ENCODE measurements around the gene CRY2. TPM values are rescaled to one million over a fixed set of nuclear protein-coding genes. Genes with fewer than 3 reads are reported as not detected.

CRY2 gene
- total and polyA plus RNA-seq, 2 of the 8 experiments (the other 6 are each of a cell fraction or from before 2014, with no cell fraction given), result 8.0 to 9.4 TPM

- H2BK120ac ChIP-seq (replicated peaks; ENCODE audit: low read depth, low read length), result no peak overlapping the region
- H3K36me3 ChIP-seq (ENCODE audit: control insufficient read depth in 2 of 4, insufficient read depth in 4 of 4, low read length in 3 of 4), result peaks cover 0 to 9% (median 4%) of the 10 kb centered on the region in 4 experiments; a peak in 2 of 8 replicates
- peaks cover 2% of the 10 kb centered on the region; the same call in 1 of the 2 replicates for H3K79me1 ChIP-seq (ENCODE audit: low read depth, low read length)
- no peak overlapping the region for H2AK5ac ChIP-seq (ENCODE audit: low read depth, low read length)
- H3K4me2 ChIP-seq (ENCODE audit: insufficient read depth in 1 of 2, low read depth in 2 of 2, low read length in 2 of 2), result no peak overlapping the region
- no peak overlapping the region for H3K23ac ChIP-seq (ENCODE audit: insufficient read length)
- DNase-seq (ENCODE audit: low read depth in 1 of 2, low spot score in 2 of 2) (no peak), FAIRE-seq (no peak)
- no peaks in the 10 kb centered on the region for H3K79me2 ChIP-seq (ENCODE audit: control insufficient read depth in 1 of 2, insufficient read depth in 2 of 2, low read length in 2 of 2)
- H3K27me3 ChIP-seq (replicated peaks in 1 of 4; ENCODE audit: control insufficient read depth in 3 of 4, extremely low read depth in 1 of 4, insufficient read depth in 3 of 4, low read length in 3 of 4), result no peaks in the 10 kb centered on the region; a peak in 1 of 7 replicates
- H2AFZ ChIP-seq (ENCODE audit: low read length), result no peak overlapping the region
- H3K9me3 ChIP-seq (ENCODE audit: insufficient read depth in 2 of 2, low read depth in 1 of 2, low read length in 1 of 2), result no peaks in the 10 kb centered on the region
- H3K4me3 ChIP-seq (ENCODE audit: extremely low read depth in 1 of 4, insufficient read depth in 2 of 4, low read depth in 3 of 4, low read length in 4 of 4), result no peak overlapping the region
- H4K91ac ChIP-seq (replicated peaks; ENCODE audit: insufficient read length, low read length), result no peak overlapping the region
- H3K23me2 ChIP-seq (ENCODE audit: low read depth, low read length), result no peaks in the 10 kb centered on the region
- H2BK15ac ChIP-seq (ENCODE audit: low read length), result no peak overlapping the region
- no peak overlapping the region for H3K56ac ChIP-seq (replicated peaks; ENCODE audit: insufficient read length, low read depth, low read length)
- no peak overlapping the region for H2BK12ac ChIP-seq (ENCODE audit: low read depth, low read length)
- no peak overlapping the region for H4K8ac ChIP-seq (ENCODE audit: extremely low read depth, insufficient read depth, low read length)
- POLR2A ChIA-PET (ENCODE audit: partially characterized antibody), result interaction anchor here (1.6 kb wide), 1 partner anchor 14 kb away, joined by 7 read pairs; no protein-coding TSS in a partner anchor
- no peak overlapping the region for H3K18ac ChIP-seq (ENCODE audit: extremely low read depth, low read length)
- H3K27ac ChIP-seq (ENCODE audit: low read depth, low read length), result no peak overlapping the region
- H2BK5ac ChIP-seq (ENCODE audit: low read depth, low read length), result no peak overlapping the region
- 80% methylated on average over 5 of the region's 6 CpGs; no CpG with 5 or more reads in 1 of the 2 experiments for WGBS, 2 experiments (ENCODE audit: extremely low coverage in 1 of 2, insufficient coverage in 1 of 2, insufficient read length in 1 of 2, insufficient replicate concordance in 2 of 2, low coverage in 1 of 2, low lambda C conversion rate in 2 of 2, missing lambda C conversion rate in 1 of 2)
- H2BK20ac ChIP-seq (ENCODE audit: low read length), result no peak overlapping the region
- CTCF ChIA-PET (ENCODE audit: partially characterized antibody), result interaction anchor here (1.2 to 8.6 kb wide), 3 partner anchors 16 to 50 kb away, joined by 3 to 90 read pairs (median 3); no protein-coding TSS in a partner anchor
- peaks cover 14 to 46% (median 24%) of the 10 kb centered on the region in 4 experiments for H3K4me1 ChIP-seq (replicated peaks in 1 of 4; ENCODE audit: control insufficient read depth in 3 of 4, insufficient read depth in 4 of 4, low read length in 3 of 4)
- peaks cover 0 to 8% of the 10 kb centered on the region in 2 experiments for H4K20me1 ChIP-seq (replicated peaks in 1 of 2; ENCODE audit: control insufficient read depth in 1 of 2, insufficient read depth in 2 of 2, low read length in 2 of 2)
- no peak overlapping the region for H3K4ac ChIP-seq (replicated peaks; ENCODE audit: insufficient read length, low read depth, low read length)
- H4K5ac ChIP-seq (ENCODE audit: insufficient read length, low read depth, low read length), result no peak overlapping the region
- no peak overlapping the region for H3K14ac ChIP-seq (ENCODE audit: insufficient read length)
- no peak overlapping the region for H3K9ac ChIP-seq (replicated peaks in 1 of 4; ENCODE audit: extremely low read depth in 1 of 4, low read depth in 3 of 4, low read length in 3 of 4)
- TF ChIP-seq JUN (IDR thresholded peaks at IDR 0.05; ENCODE audit: low read depth, low read length) (no peak), CHD1 (IDR thresholded peaks at IDR 0.05; ENCODE audit: low read depth, low read length) (no peak)
Measured at GRCh38 chr11:45856044-45856468, 8.8 kb downstream of the CRY2 start.

Measured in H1 (cell line).